ENCODE results near the gene ADAMTS15.

Gene ADAMTS15

GRCh38 chr11:130462101-130462885 is 13.8 kb downstream of the ADAMTS15 start:
- no peak for DNase-seq (ENCODE audit: low spot score)

GRCh38 chr11:130462931-130463330 is 14.5 kb downstream of the ADAMTS15 start:
- no peak for DNase-seq (ENCODE audit: low spot score)

- DNase-seq (ENCODE audit: low spot score), result no peak
Measured at GRCh38 chr11:130464291-130464812, 15.9 kb downstream of the ADAMTS15 start.

- DNase-seq (ENCODE audit: low spot score), result no peak
Measured at GRCh38 chr11:130465263-130465662, 16.8 kb downstream of the ADAMTS15 start.

GRCh38 chr11:130467116-130467900 is 18.9 kb downstream of the ADAMTS15 start:
- no peak for DNase-seq (ENCODE audit: low spot score)

- DNase-seq (ENCODE audit: low spot score), result no peak
Measured at GRCh38 chr11:130469181-130469580, 20.7 kb downstream of the ADAMTS15 start.

GRCh38 chr11:130470832-130471706 is 22.6 kb downstream of the ADAMTS15 start:
- no peak for DNase-seq (ENCODE audit: low spot score)

- DNase-seq (ENCODE audit: low spot score), result no peak
Measured at GRCh38 chr11:130471731-130472433, 23.4 kb downstream of the ADAMTS15 start.

GRCh38 chr11:130472434-130472961 is 24.1 kb downstream of the ADAMTS15 start:
- no peak for DNase-seq (ENCODE audit: low spot score)

- DNase-seq (ENCODE audit: low spot score), result no peak
Measured at GRCh38 chr11:130473056-130473794, 24.8 kb downstream of the ADAMTS15 start.

- no peak for DNase-seq (ENCODE audit: low spot score)
Measured at GRCh38 chr11:130473795-130474377, 25.4 kb downstream of the ADAMTS15 start.

GRCh38 chr11:130474637-130475400 is 26.4 kb downstream of the ADAMTS15 start:
- DNase-seq (ENCODE audit: low spot score), result no peak

GRCh38 chr11:130475426-130476053 is 27.1 kb downstream of the ADAMTS15 start:
- no peak for DNase-seq (ENCODE audit: low spot score)

- no peak for DNase-seq (ENCODE audit: low spot score)
Measured at GRCh38 chr11:130476200-130476921, 27.9 kb downstream of the ADAMTS15 start.

- DNase-seq (ENCODE audit: low spot score), result no peak
Measured at GRCh38 chr11:130476922-130477491, 28.6 kb downstream of the ADAMTS15 start.

GRCh38 chr11:130477586-130478203 is 29.2 kb downstream of the ADAMTS15 start:
- DNase-seq (ENCODE audit: low spot score), result no peak

GRCh38 chr11:130478204-130478701 is 29.8 kb downstream of the ADAMTS15 start:
- no peak for DNase-seq (ENCODE audit: low spot score)

All from CD4-positive, alpha-beta T cell treated with Interleukin-6 at 100 ng/mL for 8 hours (primary cell).